K562 (cell line): Measurements from ENCODE around the gene MYO7A. TPM values are rescaled to one million over a fixed set of nuclear protein-coding genes. Genes with fewer than 3 reads are reported as not detected.

Experiments
- ATAC-seq: fragments of 200-7000 bp; cut with Tn5 transposase; 3 replicates; pipeline ENCODE4 v1.9.1; 2020; ENCODE audit warnings: moderate library complexity
- BruUV-seq: library from RNA; stranded (reverse); fragments of 400-500 nt; replicated peaks from 2 replicates; lab custom pipeline; 2021; lab: Mats Ljungman, UMichigan
- CTCF ChIA-PET: fragments of 300-600 bp; formaldehyde crosslinking; extraction: SDS; loops from one replicate; lab custom pipeline; 2021; ENCODE audit warnings: low intra/inter-chr PET ratio; lab: Yijun Ruan, JAX
- POLR2A ChIA-PET: fragments of 300-600, 350-650 bp; sonication (Branson Sonifier 250); formaldehyde crosslinking; extraction: SDS; loops from one replicate; lab custom pipeline; 2021; ENCODE audit warnings: antibody characterized with exemption, inconsistent platforms; lab: Yijun Ruan, JAX
- DNase-seq, 4 experiments: peaks; one replicate each; pipeline versions ENCODE4 v3.0.0 to v3.0.0-alpha.2; 2011 to 2018; ENCODE audit warnings: low spot score in 3 of 4, mixed read lengths in 3 of 4; ENCODE audit errors: extremely low read depth in 1 of 4
- FAIRE-seq: peaks from 2 replicates; lab custom pipeline; 2011; peaks lifted over from hg19 to GRCh38; lab: Jason Lieb, UNC
- H2AFZ ChIP-seq: 2 replicates; pipeline ENCODE4 v1.6.0; 2011; ENCODE audit warnings: low read depth, low read length, control low read depth, inconsistent platforms
- H3K27ac ChIP-seq: fragments of 200-600 bp; 3 replicates; pipeline ENCODE4 v1.8.0; 2011; ENCODE audit warnings: low read depth, mild to moderate bottlenecking, control low read depth, inconsistent platforms, low read length, moderate library complexity, mixed read lengths; ENCODE audit errors: extremely low read depth
- H3K27me3 ChIP-seq, 2 experiments: fragments of 300-600 bp in 1 of 2; 2 replicates in 1 of 2; 3 replicates in 1 of 2; pipeline versions ENCODE4 v1.6.0 to v1.8.0; 2011; ENCODE audit warnings: inconsistent platforms in 2 of 2, low read length in 2 of 2, mild to moderate bottlenecking in 1 of 2, mixed read lengths in 1 of 2, moderate library complexity in 1 of 2; ENCODE audit not compliant: control insufficient read depth in 2 of 2, insufficient read depth in 2 of 2
- H3K36me3 ChIP-seq: fragments of 300-600 bp; 3 replicates; pipeline ENCODE4 v1.8.0; 2011; ENCODE audit warnings: mild to moderate bottlenecking, low read length, inconsistent platforms; ENCODE audit not compliant: control insufficient read depth, insufficient read depth
- H3K4me1 ChIP-seq, 2 experiments: fragments of 200-600 bp in 1 of 2; replicated peaks in 1 of 2; 2 replicates in 1 of 2; 3 replicates in 1 of 2; pipeline versions ENCODE4 v1.5.1 to v1.8.0; 2011; ENCODE audit warnings: inconsistent platforms in 2 of 2, low read length in 2 of 2, mild to moderate bottlenecking in 1 of 2, mixed read lengths in 1 of 2, moderate library complexity in 1 of 2; ENCODE audit not compliant: control insufficient read depth in 2 of 2, insufficient read depth in 2 of 2
- H3K4me2 ChIP-seq: 2 replicates; pipeline ENCODE4 v1.6.1; 2011; ENCODE audit warnings: low read length, control low read depth, inconsistent platforms, mixed read lengths; ENCODE audit not compliant: insufficient read depth
- H3K4me3 ChIP-seq: fragments of 200-600 bp; sonication (generic), shearing (Covaris generic); 2 replicates; pipeline ENCODE4 v1.5.1; 2016; ENCODE audit warnings: control low read depth, inconsistent platforms
- H3K79me2 ChIP-seq: fragments of 200-600 bp; 3 replicates; pipeline ENCODE4 v1.8.0; 2011; ENCODE audit warnings: low read length, inconsistent platforms; ENCODE audit not compliant: control insufficient read depth, insufficient read depth
- H3K9ac ChIP-seq, 2 experiments: 2 replicates each; pipeline versions ENCODE4 v1.6.0 to v1.6.1; 2011; ENCODE audit warnings: low read depth in 2 of 2, low read length in 2 of 2, control low read depth in 1 of 2, inconsistent platforms in 1 of 2, mild to moderate bottlenecking in 1 of 2, mixed read lengths in 1 of 2; ENCODE audit not compliant: insufficient read depth in 1 of 2
- H3K9me1 ChIP-seq: one replicate; pipeline ENCODE4 v1.6.0; 2011; ENCODE audit warnings: inconsistent platforms, mild to moderate bottlenecking, low read length, moderate library complexity; ENCODE audit not compliant: control insufficient read depth, insufficient read depth
- H3K9me3 ChIP-seq: replicated peaks from 2 replicates; pipeline ENCODE4 v1.5.1; 2011; ENCODE audit warnings: low read depth, low read length, inconsistent platforms; ENCODE audit not compliant: control insufficient read depth, insufficient read depth
- H4K20me1 ChIP-seq: replicated peaks from 2 replicates; pipeline ENCODE4 v1.6.1; 2011; ENCODE audit warnings: low read length, inconsistent platforms, mixed read lengths; ENCODE audit not compliant: control insufficient read depth, insufficient read depth
- HMGN3 ChIP-seq: IDR thresholded peaks from 2 replicates; pipeline ENCODE4 v1.6.1; 2011; ENCODE audit warnings: borderline replicate concordance, low read depth, mild to moderate bottlenecking, mixed read lengths, low read length; ENCODE audit not compliant: insufficient read length; ENCODE audit errors: extremely low read depth
- NELFE ChIP-seq: IDR thresholded peaks from 2 replicates; pipeline ENCODE4 v1.6.1; 2011; ENCODE audit warnings: mild to moderate bottlenecking; ENCODE audit not compliant: insufficient read depth, insufficient read length
- RAD51 ChIP-seq: fragments of 450-650 bp; IDR thresholded peaks from 2 replicates; pipeline ENCODE4 v1.7.1; 2016; ENCODE audit warnings: low read depth, mild to moderate bottlenecking, borderline replicate concordance
- SETDB1 ChIP-seq: IDR thresholded peaks from one replicate; pipeline ENCODE4 v1.6.1; 2012; ENCODE audit warnings: low read length, control low read depth, inconsistent platforms
- STAT5A ChIP-seq: IDR thresholded peaks from 2 replicates; pipeline ENCODE4 v1.6.1; 2012; ENCODE audit warnings: low read length, inconsistent platforms, borderline replicate concordance
- TFAM ChIP-seq: fragments of 250-450 bp; sonication (Bioruptor Pico); conservative IDR thresholded peaks from 2 replicates; pipeline ENCODE4 v1.5.0; 2021; ENCODE audit warnings: mild to moderate bottlenecking, moderate library complexity
- WGBS: fragments of 100-300 bp; shearing (Covaris generic); methylation state at CpG from one replicate; pipeline ENCODE4 v1.1.6; 2016; ENCODE audit warnings: low coverage, mixed read lengths; ENCODE audit not compliant: insufficient coverage; ENCODE audit errors: missing lambda C conversion rate; 5-methylcytosine and 5-hydroxymethylcytosine counted together
- in situ Hi-C: fragments of 300-500 bp; cut with MboI; formaldehyde crosslinking; loops from 4 replicates; pipeline ENCODE4 v1.15.0; 2018; ENCODE audit warnings: inconsistent platforms, mixed read lengths
- intact Hi-C: fragments of 100-400 bp; cut with micrococcal nuclease; formaldehyde crosslinking; loops from 2 replicates; pipeline ENCODE4 v1.14.2; 2022
- polyA plus RNA-seq, 8 experiments: library from polyadenylated mRNA; depleted of rRNA in 4 of 8; stranded (reverse) in 5 of 8; unstranded in 3 of 8; fragments of >200 nt; fragmentation: Nextera tagmentation in 2 of 8; fragmentation: Illumina TruSeq in 1 of 8; extraction: Ambion mirVana in 2 of 8; extraction: Trizol in 1 of 8; gene quantifications; 2 replicates each; pipeline versions ENCODE4 v1.2.1 to v1.2.3, GENCODE V29; 2011 to 2014; ENCODE audit warnings: inconsistent platforms in 1 of 8, missing spikeins in 1 of 8
- total RNA-seq, 7 experiments: library from RNA; depleted of rRNA in 6 of 7; stranded (reverse); fragments of >200 nt in 6 of 7; fragmentation: Illumina TruSeq in 2 of 7; extraction: Trizol in 2 of 7; gene quantifications; 2 replicates each; pipeline versions ENCODE4 v1.2.1 to v1.2.3, GENCODE V29; 2011 to 2021; ENCODE audit warnings: low replicate concordance in 1 of 7
- TF ChIP-seq, protein P1 (sequence below): fragments of 250-450 bp; sonication (Bioruptor Pico); IDR thresholded peaks from 2 replicates; pipeline ENCODE4 v1.5.0; 2020; ENCODE audit warnings: mild to moderate bottlenecking

The MYO7A gene
- total and polyA plus RNA-seq, 9 of the 15 experiments (the other 6 are each of a cell fraction or from before 2014, with no cell fraction given): 0.01 to 0.11 (median 0.07) TPM; not detected in 1

DNA sequence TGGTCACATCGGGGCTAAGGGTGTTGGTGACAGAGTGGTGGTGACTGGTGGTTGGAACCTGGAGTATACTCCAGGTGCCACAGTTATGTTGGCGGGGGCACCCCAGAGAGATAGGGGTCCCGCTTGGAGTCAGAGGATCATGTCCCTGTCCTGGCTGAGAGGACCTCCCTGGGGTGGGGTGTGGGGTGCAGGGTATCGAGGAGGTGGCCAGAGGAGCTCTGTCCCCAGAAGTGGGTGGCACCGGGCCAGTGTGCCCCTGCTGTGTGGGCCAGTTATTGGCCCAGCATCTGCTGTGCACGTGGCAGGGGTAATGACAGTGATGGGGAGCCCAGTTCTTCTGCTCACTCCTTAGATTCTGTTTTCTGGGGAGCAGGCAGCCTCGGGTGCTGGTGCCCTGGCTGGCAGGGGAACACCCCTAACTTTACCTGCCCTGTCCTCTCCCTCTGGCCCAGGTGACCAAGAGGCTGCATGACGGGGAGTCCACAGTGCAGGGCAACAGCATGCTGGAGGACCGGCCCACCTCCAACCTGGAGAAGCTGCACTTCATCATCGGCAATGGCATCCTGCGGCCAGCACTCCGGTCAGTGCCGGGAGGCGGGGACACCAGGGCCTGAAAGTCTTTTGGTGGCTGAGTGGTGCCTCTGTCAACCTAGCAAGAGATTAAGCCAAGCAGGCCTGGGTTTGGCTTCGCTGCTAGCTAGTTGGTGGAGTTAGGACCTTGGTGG is 56.3 kb downstream of the MYO7A start (continued):
- TF ChIP-seq TFAM (CRISPR knock-in tag): no peak
- TF ChIP-seq, all 486 proteins: peak for 0

DNA sequence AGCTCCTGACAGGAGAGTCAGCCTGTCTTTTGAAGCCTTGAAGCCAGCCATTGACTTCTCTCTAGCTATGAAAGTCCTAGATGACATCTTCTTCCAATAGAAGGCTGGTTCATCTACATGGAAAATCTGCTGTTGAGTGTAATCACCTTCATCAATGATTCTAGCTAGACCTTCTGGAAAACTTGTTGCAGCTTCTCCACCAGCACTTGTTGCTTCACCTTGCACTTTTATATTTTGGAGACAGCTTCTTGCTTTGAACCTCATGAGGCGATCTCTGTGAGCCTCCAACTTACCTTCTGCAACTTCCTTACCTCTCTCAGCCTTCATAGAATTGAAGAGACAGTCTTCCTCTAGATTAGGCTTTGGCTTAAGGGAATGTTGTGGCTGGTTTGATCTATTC is 58.3 kb downstream of the MYO7A start:
- in situ Hi-C loops (loop anchor here (10.0 kb wide), 1 partner anchor 142 kb away; no protein-coding TSS in a partner anchor), intact Hi-C loops (no loop called here)
- no peak for DNase-seq
- TF ChIP-seq HMGN3: no peak
- TF ChIP-seq, protein P1, sequence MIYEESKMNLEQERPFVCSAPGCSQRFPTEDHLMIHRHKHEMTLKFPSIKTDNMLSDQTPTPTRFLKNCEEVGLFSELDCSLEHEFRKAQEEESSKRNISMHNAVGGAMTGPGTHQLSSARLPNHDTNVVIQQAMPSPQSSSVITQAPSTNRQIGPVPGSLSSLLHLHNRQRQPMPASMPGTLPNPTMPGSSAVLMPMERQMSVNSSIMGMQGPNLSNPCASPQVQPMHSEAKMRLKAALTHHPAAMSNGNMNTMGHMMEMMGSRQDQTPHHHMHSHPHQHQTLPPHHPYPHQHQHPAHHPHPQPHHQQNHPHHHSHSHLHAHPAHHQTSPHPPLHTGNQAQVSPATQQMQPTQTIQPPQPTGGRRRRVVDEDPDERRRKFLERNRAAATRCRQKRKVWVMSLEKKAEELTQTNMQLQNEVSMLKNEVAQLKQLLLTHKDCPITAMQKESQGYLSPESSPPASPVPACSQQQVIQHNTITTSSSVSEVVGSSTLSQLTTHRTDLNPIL (CRISPR knock-in tag): no peak
- no peak for TF ChIP-seq NELFE
- no peak for TF ChIP-seq STAT5A
- TF ChIP-seq RAD51: no peak
- TF ChIP-seq SETDB1: no peak
- H3K9me3 ChIP-seq: no peaks in the 10 kb centered on the region
- no peak for FAIRE-seq
- H3K36me3 ChIP-seq: no peaks in the 10 kb centered on the region
- no TSS peak for BruUV-seq
- H2AFZ ChIP-seq: no peak overlapping the region
- H3K79me2 ChIP-seq: no peaks in the 10 kb centered on the region
- H3K4me2 ChIP-seq: no peak overlapping the region
- H3K9me1 ChIP-seq: no peaks in the 10 kb centered on the region
- no peaks in the 10 kb centered on the region for H4K20me1 ChIP-seq
- H3K4me3 ChIP-seq: no peak overlapping the region
- ATAC-seq: no peak
- peaks cover 2 to 18% of the 10 kb centered on the region in 2 experiments; a peak in 3 of 5 replicates for H3K4me1 ChIP-seq
- H3K9ac ChIP-seq: no peak overlapping the region
- peaks cover 19 to 65% of the 10 kb centered on the region in 2 experiments; a peak in 4 of 5 replicates for H3K27me3 ChIP-seq
- WGBS: 0% methylated on average over 1 of the region's 1 CpG
- no peak overlapping the region for H3K27ac ChIP-seq
- ChIA-PET CTCF (interaction anchor here (1.0 kb wide), 1 partner anchor 59 kb away, joined by 3 read pairs; the partner anchor contains the start of gene MYO7A), POLR2A (interaction anchor here (1.2 kb wide), 1 partner anchor 12 kb away, joined by 4 read pairs; no protein-coding TSS in a partner anchor)
